Panc1 (cell line): ENCODE data around the gene UQCC2.

Experiments used
- CTCF ChIP-seq: fragments of 450-650 bp; IDR thresholded peaks from 2 replicates; pipeline ENCODE4 v1.5.1; 2017; ENCODE audit warnings: mild to moderate bottlenecking
- POLR2AphosphoS5 ChIP-seq: IDR thresholded peaks from 2 replicates; pipeline ENCODE4 v1.6.1; 2012; ENCODE audit warnings: mild to moderate bottlenecking, low read depth, low read length, moderate library complexity

- TF ChIP-seq CTCF (no peak), POLR2AphosphoS5 (no peak)
Observed at GRCh38 chr6:33759887-33760629, 48.6 kb upstream of the UQCC2 start.
